HG03159 (cell line): ENCODE data around the gene S100A10.

Experiments
- ATAC-seq: cut with Tn5 transposase; IDR thresholded peaks from one replicate; pipeline ENCODE4 v1.9.1; 2021; ENCODE audit warnings: mild to moderate bottlenecking, moderate library complexity; ENCODE audit not compliant: unreplicated experiment

S100A10 gene

GRCh38 chr1:151966061-151966460 lies 27.6 kb downstream of the S100A10 start:
- no peak for ATAC-seq

DNA sequence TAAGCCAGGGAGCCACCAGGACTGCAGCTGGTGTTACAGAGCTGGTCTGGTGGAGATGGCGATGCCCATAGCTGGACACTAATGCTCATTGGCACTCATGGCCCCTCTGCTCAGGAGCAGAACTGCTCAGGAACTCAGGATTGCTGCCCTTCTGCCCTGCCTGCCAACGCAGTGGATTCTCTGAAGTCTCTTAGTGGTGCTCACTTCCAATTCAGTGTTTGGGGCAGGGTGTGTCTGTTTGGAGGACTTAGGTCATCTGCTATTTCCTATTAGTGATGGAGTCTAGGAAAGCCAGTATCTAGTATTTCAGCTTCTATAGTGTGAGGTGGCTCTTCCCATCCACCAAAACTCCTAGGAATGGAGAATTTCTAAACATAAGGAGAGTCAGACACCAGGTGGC lies 29.1 kb downstream of the S100A10 start:
- no peak for ATAC-seq

- ATAC-seq: no peak
Measured at GRCh38 chr1:151963288-151963687, 30.4 kb downstream of the S100A10 start.

DNA sequence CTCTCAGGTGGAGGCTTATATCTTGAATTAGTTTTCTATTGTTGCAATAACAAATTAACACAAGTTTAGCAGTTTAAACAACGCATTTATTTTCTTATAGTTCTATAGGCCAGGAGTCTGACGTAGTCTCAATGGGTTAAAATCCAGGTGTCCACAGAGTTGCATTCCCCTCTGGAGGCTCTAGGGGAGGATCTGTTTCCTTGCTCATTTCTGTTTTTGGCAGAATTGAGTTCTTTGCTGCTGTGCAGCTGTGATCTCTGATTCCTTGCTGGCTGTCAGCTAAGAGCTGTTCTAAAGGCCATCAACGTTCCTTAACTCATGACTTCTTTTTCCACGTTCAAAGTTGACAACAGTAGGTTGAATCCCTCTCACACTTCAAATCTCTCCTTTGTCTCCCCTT lies 31.8 kb downstream of the S100A10 start:
- ATAC-seq: no peak

- ATAC-seq: no peak
Measured at GRCh38 chr1:151960780-151961513, 32.7 kb downstream of the S100A10 start.

DNA sequence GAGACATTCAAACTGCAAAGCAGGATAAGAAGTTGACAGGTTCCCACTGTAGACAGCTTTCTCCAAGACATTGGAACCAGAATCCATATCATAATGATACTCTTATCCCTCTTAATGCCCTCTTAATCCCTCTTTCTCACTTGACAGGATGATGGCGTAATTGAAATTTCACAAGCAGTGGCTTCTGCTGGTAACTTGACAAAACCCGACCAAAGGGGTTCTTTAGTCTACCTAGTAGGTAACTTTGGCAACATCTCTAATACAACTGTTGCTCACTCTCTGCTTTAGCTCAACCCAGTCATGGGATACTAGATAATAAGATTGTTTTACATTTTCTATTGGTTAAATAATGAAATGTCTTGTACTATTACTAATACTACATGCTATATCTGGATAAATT lies 34.7 kb downstream of the S100A10 start:
- ATAC-seq: no peak

DNA sequence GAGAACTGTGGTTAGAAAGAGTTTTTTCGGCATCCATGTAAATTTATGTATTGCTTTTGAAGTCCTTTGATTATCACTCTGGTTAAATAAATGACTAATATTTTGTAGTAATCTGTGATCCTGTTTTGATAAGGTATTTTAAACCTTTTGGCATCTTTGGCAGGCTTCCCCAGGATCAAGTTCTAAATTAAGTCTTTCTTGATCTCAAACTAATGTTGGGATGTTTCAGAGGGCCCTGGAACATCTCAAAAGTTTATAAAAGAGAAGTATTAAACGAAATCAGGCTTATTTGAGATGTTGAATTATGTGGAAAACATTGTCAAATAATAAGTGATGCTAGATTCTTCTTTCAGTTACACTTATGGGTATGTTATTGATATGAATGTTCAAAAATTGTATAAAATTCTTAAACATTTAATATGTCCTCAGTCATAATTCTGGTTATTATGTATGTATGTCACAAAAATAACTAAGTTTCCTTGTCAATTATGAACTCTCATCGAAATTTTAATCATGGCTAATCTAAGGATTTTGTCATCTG lies 36.6 kb downstream of the S100A10 start:
- ATAC-seq: no peak

DNA sequence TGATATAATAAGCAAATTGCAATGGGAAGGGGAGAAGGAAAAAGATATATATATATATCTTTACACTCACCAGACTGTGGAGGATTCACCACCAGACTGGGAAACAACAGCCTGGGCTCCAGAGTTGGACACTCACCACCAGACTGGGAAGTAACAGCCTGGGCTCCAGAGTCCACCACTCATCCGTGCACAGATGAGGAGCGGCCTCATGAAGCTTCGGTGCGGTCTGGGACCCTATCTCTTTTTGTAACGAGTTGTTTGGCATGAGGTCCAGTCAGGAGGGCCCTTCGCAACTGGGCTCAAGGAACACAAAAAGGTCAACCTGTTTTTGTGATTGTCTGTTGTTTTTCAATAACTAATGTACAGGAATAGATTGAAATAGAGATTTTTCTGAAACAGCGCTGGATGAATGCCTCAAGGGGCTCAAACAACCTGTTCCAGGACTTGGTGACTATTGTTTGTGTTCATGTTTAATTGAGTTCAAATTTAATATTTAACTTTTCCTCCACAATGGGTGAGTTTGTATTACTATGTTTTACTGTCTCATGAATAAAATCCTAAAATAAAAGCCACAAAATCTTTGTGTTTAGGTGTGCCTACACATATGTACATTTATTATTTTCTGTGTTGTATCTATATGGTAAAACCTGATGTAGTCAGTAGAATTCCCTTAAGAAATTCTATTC lies 40.1 kb downstream of the S100A10 start:
- no peak for ATAC-seq

GRCh38 chr1:151952811-151953210 lies 40.8 kb downstream of the S100A10 start:
- ATAC-seq: no peak

- ATAC-seq: no peak
Measured at GRCh38 chr1:151949371-151950193, 44.1 kb downstream of the S100A10 start.

GRCh38 chr1:151948506-151948905 lies 45.2 kb downstream of the S100A10 start:
- ATAC-seq: no peak

DNA sequence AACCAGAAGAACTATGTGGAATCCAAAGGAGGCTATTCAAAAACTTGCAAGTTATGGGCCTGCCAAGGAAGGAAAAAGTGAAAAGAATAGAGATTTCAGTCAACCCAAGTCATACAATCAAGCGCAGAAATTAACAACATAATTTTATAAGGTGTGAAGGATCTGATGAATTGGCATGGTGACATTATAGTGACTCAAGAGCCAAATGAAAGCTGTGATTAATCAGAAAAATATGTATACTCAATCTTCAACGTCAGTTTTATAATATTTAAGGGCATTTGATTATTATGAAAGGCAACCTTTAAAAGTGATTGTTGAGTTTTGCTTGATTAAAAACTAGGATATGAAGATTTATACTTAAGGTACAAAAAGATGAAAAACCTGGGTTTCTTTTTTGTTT lies 46.5 kb downstream of the S100A10 start:
- ATAC-seq: no peak

DNA sequence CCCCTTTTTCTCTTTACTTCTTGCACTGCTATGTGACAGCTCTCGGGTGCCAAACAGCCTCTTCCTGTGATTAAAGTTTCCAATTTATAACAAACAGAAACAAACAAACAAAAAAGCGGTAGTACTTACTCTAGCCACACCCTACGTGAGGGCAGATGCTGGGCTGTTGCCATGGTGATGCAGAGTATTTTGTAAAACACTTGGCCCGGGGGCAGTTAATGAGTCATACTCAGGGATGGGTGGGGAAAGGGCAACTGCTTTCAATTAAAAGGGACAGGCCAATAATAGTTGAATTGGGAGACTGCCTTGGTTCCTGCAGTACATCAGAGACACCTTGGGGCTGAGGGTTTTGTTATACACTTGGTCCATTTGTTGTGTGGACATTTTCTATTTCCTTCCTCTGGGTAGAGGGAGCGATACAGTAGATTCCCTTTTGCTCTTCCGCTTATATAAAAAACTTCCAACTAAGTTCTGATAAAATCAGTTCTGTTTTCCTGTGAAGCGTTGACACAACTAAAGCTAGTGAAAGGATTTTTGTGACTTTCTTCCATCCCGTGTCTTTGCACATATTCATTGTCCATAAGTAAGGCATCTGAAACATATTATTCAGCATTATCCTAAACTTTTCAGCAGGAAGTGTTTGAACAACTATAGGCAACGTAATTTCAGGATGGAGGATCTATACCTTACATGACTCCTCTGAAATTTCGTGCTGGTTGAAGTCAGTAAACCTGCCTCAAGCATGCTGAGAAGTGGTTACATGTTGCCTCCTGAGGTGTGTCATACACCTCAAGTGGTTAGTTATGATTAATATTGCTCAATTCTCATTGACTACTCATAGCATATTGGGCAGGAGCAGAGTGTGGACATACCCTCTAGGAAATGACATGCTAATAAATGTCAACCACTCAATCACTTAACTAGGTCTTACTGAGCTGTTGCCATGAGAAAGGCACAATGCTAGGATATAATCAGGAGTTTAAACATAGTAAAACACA lies 47.6 kb downstream of the S100A10 start:
- no peak for ATAC-seq

DNA sequence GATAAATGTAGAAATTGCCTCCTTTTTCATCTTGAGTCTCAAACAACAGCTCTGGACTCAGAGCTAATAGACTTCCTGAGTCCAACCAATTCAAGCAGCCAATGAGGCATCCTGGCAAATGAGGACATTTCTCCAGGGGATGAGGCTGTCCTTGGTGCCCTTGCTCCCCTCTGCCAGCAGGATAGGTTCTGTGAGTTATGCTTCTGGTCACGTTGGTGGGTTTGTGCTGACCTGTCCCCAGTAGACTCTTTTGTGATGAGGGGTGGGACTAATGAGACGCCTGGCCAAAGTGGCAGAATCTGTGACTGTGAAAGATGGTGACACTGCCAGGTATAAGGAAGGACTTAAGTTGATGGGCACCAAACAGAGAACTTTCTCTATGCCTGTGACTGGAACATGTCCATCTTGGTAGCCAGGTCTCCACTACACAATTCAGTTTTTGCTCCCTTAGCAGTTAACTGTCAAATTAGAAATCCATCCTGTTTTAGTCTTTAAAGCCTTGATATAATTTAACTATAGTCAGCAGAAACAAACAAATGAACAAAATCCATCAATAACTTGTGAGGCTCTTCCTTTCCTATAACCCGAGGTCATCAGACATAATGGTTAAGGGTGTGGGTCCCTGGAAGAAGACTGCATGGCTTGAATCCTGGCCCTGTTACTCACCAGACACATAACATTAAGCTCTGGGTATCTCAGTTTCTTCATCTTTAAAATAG lies 48.6 kb downstream of the S100A10 start:
- no peak for ATAC-seq

- ATAC-seq: no peak
Measured at GRCh38 chr1:151944126-151944856, 49.4 kb downstream of the S100A10 start.

- no peak for ATAC-seq
Measured at GRCh38 chr1:151943591-151943990, 50.1 kb downstream of the S100A10 start.

DNA sequence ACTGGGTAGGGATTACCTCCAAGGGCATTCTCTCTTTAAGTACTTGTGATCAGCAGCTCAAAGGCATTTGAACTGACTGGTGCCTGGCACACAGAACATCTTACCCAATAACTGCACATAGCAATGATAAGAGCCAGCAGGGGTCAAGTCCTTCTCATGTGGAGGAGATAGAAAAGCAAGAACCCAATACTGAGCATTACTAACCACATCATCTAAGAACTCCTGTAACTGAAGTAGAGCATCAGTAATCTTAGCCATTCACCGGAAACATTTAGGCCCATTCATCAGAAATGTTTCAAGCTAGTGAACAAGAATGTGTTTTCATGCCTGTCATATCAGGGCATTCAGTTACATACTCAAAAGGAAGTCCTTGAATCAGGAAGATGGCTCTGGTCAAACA lies 50.8 kb downstream of the S100A10 start:
- ATAC-seq: no peak

DNA sequence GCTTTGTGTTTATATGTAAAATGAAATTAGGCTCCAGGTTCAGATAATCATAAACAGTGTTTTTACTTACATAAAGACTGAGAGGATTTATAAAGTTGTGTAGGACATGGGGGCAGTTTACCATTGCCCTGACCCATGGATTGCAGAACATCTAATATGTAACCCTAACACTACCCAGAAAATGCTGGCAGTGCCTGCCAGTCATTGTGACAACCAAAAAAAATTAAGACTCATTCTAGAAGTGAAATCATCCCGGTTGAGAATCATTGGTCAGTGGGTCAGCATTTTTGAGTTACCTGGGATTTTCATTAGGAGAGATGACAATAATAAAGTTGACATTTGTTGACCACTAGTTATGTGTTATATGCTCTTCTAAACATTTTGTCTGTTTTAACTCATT lies 53.1 kb downstream of the S100A10 start:
- no peak for ATAC-seq

- ATAC-seq: no peak
Measured at GRCh38 chr1:151939779-151940178, 53.9 kb downstream of the S100A10 start.
